Endothelial cell of umbilical vein (primary cell): ENCODE measurements around the gene OR1S2. TPM values are rescaled to one million over a fixed set of nuclear protein-coding genes. Genes with fewer than 3 reads are reported as not detected.

ENCODE experiments used
- BruUV-seq: library from RNA; stranded (reverse); fragments of 400-500 nt; replicated peaks from 2 replicates; lab custom pipeline; 2021; lab: Mats Ljungman, UMichigan
- CTCF ChIA-PET: fragments of 300-600, 350-600 bp; sonication (Branson Sonifier 250); formaldehyde crosslinking; loops from one replicate; lab custom pipeline; 2021; ENCODE audit warnings: antibody characterized with exemption, inconsistent platforms; lab: Charles Lee
- POLR2A ChIA-PET: fragments of 300-600, 350-600 bp; sonication (Branson Sonifier 250); formaldehyde crosslinking; loops from one replicate; lab custom pipeline; 2021; ENCODE audit warnings: antibody characterized with exemption, inconsistent platforms; lab: Charles Lee
- DNase-seq: peaks from one replicate; pipeline ENCODE4 v3.0.0-alpha.2; 2011; ENCODE audit warnings: low read depth, low spot score
- FAIRE-seq: peaks from 2 replicates; lab custom pipeline; 2011; peaks lifted over from hg19 to GRCh38; lab: Jason Lieb, UNC
- H2AFZ ChIP-seq: 2 replicates; pipeline ENCODE4 v1.6.0; 2012; ENCODE audit warnings: low read depth, low read length, control low read depth, inconsistent platforms
- H3K27ac ChIP-seq: 2 replicates; pipeline ENCODE4 v1.5.1; 2011; ENCODE audit warnings: low read depth, mild to moderate bottlenecking, control low read depth, low read length, moderate library complexity; ENCODE audit not compliant: insufficient read depth
- H3K27me3 ChIP-seq, 2 experiments: 2 replicates each; pipeline versions ENCODE4 v1.6.0 to v1.6.1; 2011; ENCODE audit warnings: low read length in 2 of 2, mixed read lengths in 1 of 2; ENCODE audit not compliant: control insufficient read depth in 2 of 2, insufficient read depth in 2 of 2
- H3K36me3 ChIP-seq, 2 experiments: 2 replicates in 1 of 2; 3 replicates in 1 of 2; pipeline ENCODE4 v1.5.1; 2011; ENCODE audit warnings: low read length in 2 of 2, mild to moderate bottlenecking in 1 of 2, moderate library complexity in 1 of 2; ENCODE audit not compliant: control insufficient read depth in 2 of 2, insufficient read depth in 2 of 2; ENCODE audit errors: extremely low read depth in 1 of 2
- H3K4me1 ChIP-seq: 3 replicates; pipeline ENCODE4 v1.5.1; 2011; ENCODE audit warnings: mild to moderate bottlenecking, low read length; ENCODE audit not compliant: control insufficient read depth, insufficient read depth; ENCODE audit errors: extremely low read depth
- H3K4me2 ChIP-seq: 2 replicates; pipeline ENCODE4 v1.6.1; 2011; ENCODE audit warnings: low read length, control low read depth, mixed read lengths; ENCODE audit not compliant: insufficient read depth
- H3K4me3 ChIP-seq, 3 experiments: fragments of 200-600 bp in 1 of 3; sonication (generic), shearing (Covaris generic) in 1 of 3; replicated peaks in 1 of 3; 2 replicates each; pipeline ENCODE4 v1.5.1; 2011 to 2016; ENCODE audit warnings: control low read depth in 3 of 3, low read length in 3 of 3, mild to moderate bottlenecking in 2 of 3, inconsistent platforms in 1 of 3, low read depth in 1 of 3, moderate library complexity in 1 of 3; ENCODE audit not compliant: insufficient read depth in 1 of 3
- H3K79me2 ChIP-seq: 2 replicates; pipeline ENCODE4 v1.6.0; 2012; ENCODE audit warnings: low read length, inconsistent platforms; ENCODE audit not compliant: control insufficient read depth, insufficient read depth
- H3K9ac ChIP-seq: replicated peaks from 2 replicates; pipeline ENCODE3; 2011; ENCODE audit warnings: low read length, control low read depth; ENCODE audit not compliant: insufficient read depth; ENCODE audit errors: extremely low read depth
- H3K9me1 ChIP-seq: replicated peaks from 3 replicates; pipeline ENCODE4 v1.6.0; 2011; ENCODE audit warnings: mild to moderate bottlenecking, low read length; ENCODE audit not compliant: control insufficient read depth, insufficient read depth; ENCODE audit errors: extremely low read depth
- H3K9me3 ChIP-seq: replicated peaks from 2 replicates; pipeline ENCODE4 v1.5.1; 2012; ENCODE audit warnings: low read length, inconsistent platforms; ENCODE audit not compliant: control insufficient read depth, insufficient read depth
- H4K20me1 ChIP-seq: replicated peaks from 2 replicates; pipeline ENCODE3; 2011; ENCODE audit warnings: mild to moderate bottlenecking, low read length; ENCODE audit not compliant: control insufficient read depth, insufficient read depth; ENCODE audit errors: extremely low read depth
- EZH2 ChIP-seq: IDR thresholded peaks from 2 replicates; pipeline ENCODE4 v1.6.1; 2012; ENCODE audit warnings: borderline replicate concordance, low read depth, mild to moderate bottlenecking, moderate library complexity, low read length, inconsistent platforms; ENCODE audit not compliant: severe bottlenecking
- FOS ChIP-seq: IDR thresholded peaks from 2 replicates; pipeline ENCODE4 v1.6.1; 2011; ENCODE audit warnings: mild to moderate bottlenecking, low read length, moderate library complexity, borderline replicate concordance; ENCODE audit not compliant: insufficient read depth
- GATA2 ChIP-seq: IDR thresholded peaks from 2 replicates; pipeline ENCODE4 v1.7.0; 2011; ENCODE audit warnings: low read depth, mild to moderate bottlenecking, moderate library complexity, mixed read lengths, low read length; ENCODE audit not compliant: insufficient read length, insufficient read depth
- JUN ChIP-seq: IDR thresholded peaks from 2 replicates; pipeline ENCODE4 v1.6.1; 2011; ENCODE audit warnings: borderline replicate concordance, low read depth; ENCODE audit not compliant: insufficient read length, insufficient read depth
- MYC ChIP-seq: IDR thresholded peaks from one replicate; pipeline ENCODE4 v1.6.1; 2011; ENCODE audit warnings: mild to moderate bottlenecking, low read depth, low read length
- POLR2A ChIP-seq: IDR thresholded peaks from 2 replicates; pipeline ENCODE4 v1.6.1; 2012; ENCODE audit warnings: low read depth, mild to moderate bottlenecking, control low read depth, low read length
- POLR2AphosphoS5 ChIP-seq: IDR thresholded peaks from 2 replicates; pipeline ENCODE4 v1.6.1; 2012; ENCODE audit warnings: low read depth, mild to moderate bottlenecking, control low read depth, low read length, moderate library complexity; ENCODE audit not compliant: insufficient read depth
- dilution Hi-C: fragments of 300-500 bp; cut with MboI; formaldehyde crosslinking; loops from one replicate; pipeline ENCODE4 v1.15.0; 2019; ENCODE audit warnings: low sequenced_read_pairs; ENCODE audit not compliant: extremely low pct_ligation_motif_present
- intact Hi-C: fragments of 100-400 bp; cut with micrococcal nuclease; formaldehyde crosslinking; loops from one replicate; pipeline ENCODE4 v1.10.0; 2022
- polyA plus RNA-seq, 4 experiments: library from polyadenylated mRNA; depleted of rRNA in 3 of 4; stranded (reverse) in 3 of 4; unstranded in 1 of 4; fragments of >200 nt; gene quantifications; 2 replicates each; pipeline versions ENCODE4 v1.2.1 to v1.2.3, GENCODE V29; 2011 to 2012; ENCODE audit warnings: missing spikeins in 1 of 4
- total RNA-seq: library from RNA; stranded (reverse); gene quantifications from 2 replicates; pipeline ENCODE4 v1.2.3, GENCODE V29; 2021
- TF ChIP-seq, protein P1 (sequence below), 2 donors: IDR thresholded peaks; 1 replicate in 1 of 2; 2 replicates in 1 of 2; pipeline ENCODE4 v1.5.1; 2011; ENCODE audit warnings: low read length in 2 of 2, mild to moderate bottlenecking in 2 of 2, moderate library complexity in 2 of 2, control low read depth in 1 of 2, inconsistent platforms in 1 of 2, low read depth in 1 of 2; ENCODE audit not compliant: insufficient read depth in 1 of 2; ENCODE audit errors: extremely low read depth in 1 of 2
- TF ChIP-seq, protein P2 (sequence below): IDR thresholded peaks from 2 replicates; pipeline ENCODE4 v1.6.1; 2011; ENCODE audit not compliant: insufficient read depth, insufficient read length

Gene OR1S2
- total and polyA plus RNA-seq, 2 donors (not counting 3 experiments of a cell fraction or from before 2014, with no cell fraction given) = not detected

GRCh38 chr11:58222721-58223120 lies 18.8 kb upstream of the OR1S2 start:
- H3K36me3 ChIP-seq = no peaks in the 10 kb centered on the region
- no peak overlapping the region for H3K4me3 ChIP-seq
- no peaks in the 10 kb centered on the region for H3K9me3 ChIP-seq
- H3K4me1 ChIP-seq = no peaks in the 10 kb centered on the region
- no peak overlapping the region for H3K27ac ChIP-seq
- no peak overlapping the region for H3K4me2 ChIP-seq
- TF ChIP-seq POLR2AphosphoS5 = no peak
- TF ChIP-seq FOS = no peak
- TF ChIP-seq, protein P1, sequence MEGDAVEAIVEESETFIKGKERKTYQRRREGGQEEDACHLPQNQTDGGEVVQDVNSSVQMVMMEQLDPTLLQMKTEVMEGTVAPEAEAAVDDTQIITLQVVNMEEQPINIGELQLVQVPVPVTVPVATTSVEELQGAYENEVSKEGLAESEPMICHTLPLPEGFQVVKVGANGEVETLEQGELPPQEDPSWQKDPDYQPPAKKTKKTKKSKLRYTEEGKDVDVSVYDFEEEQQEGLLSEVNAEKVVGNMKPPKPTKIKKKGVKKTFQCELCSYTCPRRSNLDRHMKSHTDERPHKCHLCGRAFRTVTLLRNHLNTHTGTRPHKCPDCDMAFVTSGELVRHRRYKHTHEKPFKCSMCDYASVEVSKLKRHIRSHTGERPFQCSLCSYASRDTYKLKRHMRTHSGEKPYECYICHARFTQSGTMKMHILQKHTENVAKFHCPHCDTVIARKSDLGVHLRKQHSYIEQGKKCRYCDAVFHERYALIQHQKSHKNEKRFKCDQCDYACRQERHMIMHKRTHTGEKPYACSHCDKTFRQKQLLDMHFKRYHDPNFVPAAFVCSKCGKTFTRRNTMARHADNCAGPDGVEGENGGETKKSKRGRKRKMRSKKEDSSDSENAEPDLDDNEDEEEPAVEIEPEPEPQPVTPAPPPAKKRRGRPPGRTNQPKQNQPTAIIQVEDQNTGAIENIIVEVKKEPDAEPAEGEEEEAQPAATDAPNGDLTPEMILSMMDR (IDR thresholded peaks at IDR 0.05; ENCODE audit: extremely low read depth in 1 of 2, insufficient read depth in 1 of 2, low read depth in 1 of 2, low read length in 2 of 2) = no peak
- TF ChIP-seq, protein P2, sequence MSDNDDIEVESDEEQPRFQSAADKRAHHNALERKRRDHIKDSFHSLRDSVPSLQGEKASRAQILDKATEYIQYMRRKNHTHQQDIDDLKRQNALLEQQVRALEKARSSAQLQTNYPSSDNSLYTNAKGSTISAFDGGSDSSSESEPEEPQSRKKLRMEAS = no peak
- TF ChIP-seq JUN = no peak
- TF ChIP-seq GATA2 = no peak
- no peak for TF ChIP-seq EZH2
- TF ChIP-seq POLR2A = no peak
- TF ChIP-seq MYC = no peak
- intact Hi-C loops (no loop called here), dilution Hi-C loops (no loop called here)
- no TSS peak for BruUV-seq
- POLR2A ChIA-PET = no interaction called here
- CTCF ChIA-PET = interaction anchor here (0.8 kb wide), 1 partner anchor 21 kb away, joined by 3 read pairs; no protein-coding TSS in a partner anchor
- no peaks in the 10 kb centered on the region for H3K27me3 ChIP-seq
- H2AFZ ChIP-seq = no peak overlapping the region
- H3K79me2 ChIP-seq = no peaks in the 10 kb centered on the region
- H4K20me1 ChIP-seq = no peaks in the 10 kb centered on the region
- H3K9ac ChIP-seq = no peak overlapping the region
- no peak for DNase-seq
- H3K9me1 ChIP-seq = no peaks in the 10 kb centered on the region
- FAIRE-seq = no peak
